Measurements from ENCODE around the gene DLGAP4.

GRCh38 chr20:36298061-36298460 lies 8.1 kb upstream of the DLGAP4 start:
- TF ChIP-seq MAX (IDR thresholded peaks at IDR 0.05) (no peak), POLR2A (IDR thresholded peaks at IDR 0.05; ENCODE audit: low read length) (no peak), SMC3 (IDR thresholded peaks at IDR 0.05) (no peak), CHD4 (IDR thresholded peaks at IDR 0.05; ENCODE audit: borderline replicate concordance) (no peak), MYC (IDR thresholded peaks at IDR 0.05; ENCODE audit: borderline replicate concordance, low read length) (no peak)
